WI38 (cell line): ENCODE results near the gene HMCN1.
"Not testable (repeated sequence)": the region's sequence is repeated elsewhere in the genome, so short reads cannot be mapped to it uniquely, and the experiment has no call there.

Experiments
- H3K4me3 ChIP-seq: 2 replicates; pipeline ENCODE4 v1.5.1; 2011; ENCODE audit warnings: low read depth, mild to moderate bottlenecking, control low read depth, low read length
- CTCF ChIP-seq: IDR thresholded peaks from 2 replicates; pipeline ENCODE4 v1.5.1; 2012; ENCODE audit warnings: low read depth, mild to moderate bottlenecking, control low read depth, low read length

The HMCN1 gene

DNA sequence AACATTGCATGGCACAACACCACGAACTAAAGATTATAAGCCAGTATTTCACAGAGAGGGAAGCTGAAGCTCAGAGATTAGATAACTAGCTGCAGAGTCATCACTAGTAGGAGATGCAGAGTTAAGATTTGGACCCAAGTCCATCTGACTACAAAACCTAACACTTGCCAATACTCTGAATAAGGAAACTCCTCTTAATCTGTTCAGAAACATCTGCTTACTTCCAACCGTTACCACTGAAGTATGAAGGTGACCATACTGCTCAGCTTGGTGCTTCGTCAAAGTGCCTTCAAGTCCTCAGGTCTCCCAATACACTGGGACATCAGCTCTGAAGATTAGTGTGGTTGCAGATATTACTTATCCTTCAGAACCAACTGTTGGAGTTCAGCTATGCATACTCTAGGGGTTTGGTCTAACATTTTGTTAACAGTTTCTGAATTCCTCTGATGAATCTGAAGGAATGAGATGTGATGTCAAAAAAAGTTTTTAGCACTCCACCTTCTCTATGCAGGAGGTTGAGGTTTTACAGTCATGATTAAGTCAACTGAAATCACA, 461.3 kb downstream of the HMCN1 start:
- no peak for TF ChIP-seq CTCF
- H3K4me3 ChIP-seq, result no peak overlapping the region

DNA sequence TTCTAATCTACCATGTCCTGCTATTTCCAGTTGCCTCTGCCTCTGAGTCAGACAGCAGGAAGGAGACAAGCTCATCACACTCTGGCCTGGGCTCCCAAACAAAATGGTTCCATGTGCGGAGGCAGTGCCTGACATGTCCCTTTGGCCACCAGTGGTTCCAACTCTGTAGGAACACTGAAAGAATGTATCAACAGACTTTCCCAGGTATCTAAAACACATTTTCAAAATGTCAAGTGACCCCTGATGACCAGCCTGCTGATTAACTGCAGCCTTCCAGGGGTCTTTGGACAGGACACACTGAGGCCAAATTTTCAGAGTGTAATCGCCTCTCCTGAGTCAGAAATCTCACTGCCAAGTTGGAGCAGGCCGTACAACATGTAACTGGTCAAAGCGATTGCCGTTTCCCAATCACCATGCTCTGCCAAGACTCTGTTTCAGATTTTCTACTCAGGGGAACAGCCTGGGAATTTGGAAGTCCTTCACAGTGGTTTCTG, 468.1 kb downstream of the HMCN1 start:
- H3K4me3 ChIP-seq, result no peak overlapping the region
- no peak for TF ChIP-seq CTCF

DNA sequence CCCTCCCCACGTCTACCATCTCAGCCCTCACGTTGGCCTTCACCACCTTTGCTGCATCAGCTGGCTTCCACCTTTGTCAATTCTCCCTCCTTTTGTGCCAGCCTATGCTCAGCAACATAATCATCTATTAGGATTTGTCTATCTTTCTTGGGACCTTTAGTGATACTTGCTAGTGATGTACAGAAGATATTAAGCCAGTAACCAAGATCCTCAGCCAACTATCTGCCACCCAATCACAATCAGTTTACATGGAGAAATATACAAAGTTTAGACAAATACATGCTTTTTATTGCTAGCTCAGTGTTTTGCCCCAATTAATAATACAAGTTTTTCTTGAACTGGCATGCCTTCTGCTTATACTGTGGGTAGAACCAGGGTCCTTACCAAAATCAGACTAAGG, 468.6 kb downstream of the HMCN1 start:
- H3K4me3 ChIP-seq, result no peak overlapping the region
- no peak for TF ChIP-seq CTCF

- no peak overlapping the region for H3K4me3 ChIP-seq
- TF ChIP-seq CTCF, result no peak
Measured at GRCh38 chr1:186206048-186206570, 471.9 kb downstream of the HMCN1 start.

DNA sequence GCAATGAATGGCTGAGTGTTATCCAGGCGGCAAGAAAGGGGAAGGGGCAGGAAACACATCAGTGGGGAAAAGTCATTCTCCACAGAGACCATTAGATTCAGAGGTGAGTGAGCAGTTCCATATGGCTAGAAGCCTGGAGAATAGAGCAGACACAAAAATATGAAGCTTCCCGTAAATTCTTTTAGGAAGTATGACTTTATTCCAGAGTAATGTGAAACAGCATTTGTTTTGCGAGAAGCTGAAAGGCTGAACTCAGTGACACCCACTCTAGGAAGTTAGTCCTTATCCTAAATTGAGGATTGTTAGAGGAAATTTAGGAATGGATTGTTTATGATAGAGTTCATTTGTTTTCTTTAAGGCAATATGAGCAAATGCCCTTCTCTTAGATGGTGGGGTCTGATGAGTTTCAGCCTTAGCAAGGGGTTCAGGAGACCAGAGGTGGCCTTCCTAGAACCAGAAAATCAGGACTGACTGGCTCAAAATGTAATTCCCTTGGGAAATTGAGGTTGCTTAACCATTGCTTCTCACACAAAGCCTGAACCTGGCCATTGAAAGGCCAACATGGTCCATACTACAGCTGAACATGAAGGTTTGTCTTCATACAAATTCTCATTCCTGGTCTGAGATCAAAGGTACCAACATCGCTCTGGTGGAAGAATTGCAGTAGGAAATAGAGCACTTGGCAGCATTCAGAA, 473.3 kb downstream of the HMCN1 start:
- no peak overlapping the region for H3K4me3 ChIP-seq
- no peak for TF ChIP-seq CTCF

- H3K4me3 ChIP-seq, result no peak overlapping the region
- no peak for TF ChIP-seq CTCF
Measured at GRCh38 chr1:186208405-186209129, 474.4 kb downstream of the HMCN1 start.

DNA sequence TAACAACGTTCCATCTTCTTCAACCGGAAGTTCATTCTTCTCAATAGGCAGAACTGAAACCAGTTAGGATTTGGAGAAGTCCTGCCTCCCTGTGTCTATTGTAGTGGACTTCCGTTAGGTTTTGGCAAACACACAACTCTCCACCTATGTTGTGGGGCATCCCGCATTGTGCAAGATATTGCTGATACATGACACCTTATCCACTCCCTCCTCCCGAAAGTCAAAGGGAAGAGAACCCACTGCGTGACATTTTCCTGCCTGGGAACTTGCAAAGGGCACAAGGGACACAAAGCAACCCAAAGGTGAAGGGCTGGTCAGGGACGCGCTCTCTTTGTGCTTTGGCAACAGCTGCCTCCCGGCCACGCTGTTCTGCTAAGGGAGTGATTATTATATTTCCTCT, 476.1 kb downstream of the HMCN1 start:
- no peak for TF ChIP-seq CTCF
- no peak overlapping the region for H3K4me3 ChIP-seq

DNA sequence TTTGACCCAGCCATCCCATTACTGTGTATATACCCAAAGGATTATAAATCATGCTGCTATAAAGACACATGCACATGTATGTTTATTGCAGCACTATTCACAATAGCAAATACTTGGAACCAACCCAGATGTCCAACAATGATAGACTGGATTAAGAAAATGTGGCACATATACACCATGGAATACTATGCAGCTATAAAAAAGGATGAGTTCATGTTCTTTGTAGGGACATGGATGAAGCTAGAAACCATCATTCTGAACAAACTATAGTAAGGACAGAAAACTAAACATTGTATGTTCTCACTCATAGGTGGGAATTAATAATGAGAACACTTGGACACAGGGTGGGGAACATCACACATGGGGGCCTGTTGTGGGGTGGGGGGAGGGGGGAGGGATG, 477.4 kb downstream of the HMCN1 start:
- H3K4me3 ChIP-seq, result not testable (repeated sequence)
